Osteocyte (in vitro differentiated cells): ENCODE measurements around the gene GNL3. TPM values are rescaled to one million over a fixed set of nuclear protein-coding genes. Genes with fewer than 3 reads are reported as not detected.

Experiments used
- DNase-seq: peaks from one replicate; pipeline ENCODE4 v3.0.0; 2021; ENCODE audit warnings: mixed read lengths; ENCODE audit not compliant: unreplicated experiment; ENCODE audit errors: extremely low spot score
- H3K27ac Mint-ChIP-seq: one replicate; pipeline ENCODE4 v1.8.0; 2021; ENCODE audit warnings: mild to moderate bottlenecking, mixed read lengths; ENCODE audit not compliant: unreplicated experiment
- H3K27me3 Mint-ChIP-seq: one replicate; pipeline ENCODE4 v1.8.0; 2021; ENCODE audit warnings: mixed read lengths; ENCODE audit not compliant: unreplicated experiment
- H3K36me3 Mint-ChIP-seq: one replicate; pipeline ENCODE4 v1.8.0; 2021; ENCODE audit warnings: mixed read lengths; ENCODE audit not compliant: unreplicated experiment
- H3K4me1 Mint-ChIP-seq: one replicate; pipeline ENCODE4 v1.8.0; 2021; ENCODE audit warnings: mixed read lengths; ENCODE audit not compliant: unreplicated experiment
- H3K4me3 Mint-ChIP-seq: one replicate; pipeline ENCODE4 v1.8.0; 2021; ENCODE audit warnings: mild to moderate bottlenecking, moderate library complexity, mixed read lengths; ENCODE audit not compliant: unreplicated experiment
- H3K9me3 Mint-ChIP-seq: one replicate; pipeline ENCODE4 v1.8.0; 2021; ENCODE audit warnings: mixed read lengths; ENCODE audit not compliant: unreplicated experiment
- total RNA-seq: library from RNA; stranded (reverse); gene quantifications from 2 replicates; pipeline ENCODE4 v1.2.1, GENCODE V29; 2021
- TF ChIP-seq, protein P1 (sequence below): fragments of 200-600 bp; sonication (generic); IDR thresholded peaks from 2 replicates; pipeline ENCODE4 v1.5.0; 2021; ENCODE audit warnings: antibody characterized with exemption, mild to moderate bottlenecking, moderate library complexity

GNL3 gene
- total RNA-seq, 1 donor from 2014 or later: 69.8 TPM

DNA sequence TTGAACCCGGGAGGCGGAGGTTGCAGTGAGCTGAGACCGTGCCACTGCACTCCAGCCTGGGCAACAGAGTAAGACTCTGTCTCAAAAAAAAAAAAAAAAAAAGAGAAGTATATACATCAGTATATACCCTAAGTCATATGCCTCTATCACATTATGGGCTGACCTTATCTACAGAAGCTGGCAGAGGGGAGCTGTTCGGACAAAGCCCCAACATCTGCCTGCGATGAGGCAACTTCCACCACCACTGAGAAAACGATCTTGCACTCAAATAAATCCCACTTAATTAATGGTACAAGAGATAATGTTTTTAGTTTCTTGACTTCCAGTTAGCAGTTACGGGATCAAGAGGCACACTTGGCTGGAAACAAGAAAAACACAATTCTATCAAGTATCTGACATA, 17.5 kb downstream of the GNL3 start:
- Mint-ChIP-seq H3K27ac (peak overlapping the region; percentile 98), H3K27me3 (no peaks in the 10 kb centered on the region), H3K9me3 (no peaks in the 10 kb centered on the region), H3K36me3 (peaks cover 10% of the 10 kb centered on the region), H3K4me1 (peaks cover 37% of the 10 kb centered on the region), H3K4me3 (peak overlapping the region; percentile 32)
- TF ChIP-seq, protein P1, sequence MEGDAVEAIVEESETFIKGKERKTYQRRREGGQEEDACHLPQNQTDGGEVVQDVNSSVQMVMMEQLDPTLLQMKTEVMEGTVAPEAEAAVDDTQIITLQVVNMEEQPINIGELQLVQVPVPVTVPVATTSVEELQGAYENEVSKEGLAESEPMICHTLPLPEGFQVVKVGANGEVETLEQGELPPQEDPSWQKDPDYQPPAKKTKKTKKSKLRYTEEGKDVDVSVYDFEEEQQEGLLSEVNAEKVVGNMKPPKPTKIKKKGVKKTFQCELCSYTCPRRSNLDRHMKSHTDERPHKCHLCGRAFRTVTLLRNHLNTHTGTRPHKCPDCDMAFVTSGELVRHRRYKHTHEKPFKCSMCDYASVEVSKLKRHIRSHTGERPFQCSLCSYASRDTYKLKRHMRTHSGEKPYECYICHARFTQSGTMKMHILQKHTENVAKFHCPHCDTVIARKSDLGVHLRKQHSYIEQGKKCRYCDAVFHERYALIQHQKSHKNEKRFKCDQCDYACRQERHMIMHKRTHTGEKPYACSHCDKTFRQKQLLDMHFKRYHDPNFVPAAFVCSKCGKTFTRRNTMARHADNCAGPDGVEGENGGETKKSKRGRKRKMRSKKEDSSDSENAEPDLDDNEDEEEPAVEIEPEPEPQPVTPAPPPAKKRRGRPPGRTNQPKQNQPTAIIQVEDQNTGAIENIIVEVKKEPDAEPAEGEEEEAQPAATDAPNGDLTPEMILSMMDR: no peak
- no peak for DNase-seq

DNA sequence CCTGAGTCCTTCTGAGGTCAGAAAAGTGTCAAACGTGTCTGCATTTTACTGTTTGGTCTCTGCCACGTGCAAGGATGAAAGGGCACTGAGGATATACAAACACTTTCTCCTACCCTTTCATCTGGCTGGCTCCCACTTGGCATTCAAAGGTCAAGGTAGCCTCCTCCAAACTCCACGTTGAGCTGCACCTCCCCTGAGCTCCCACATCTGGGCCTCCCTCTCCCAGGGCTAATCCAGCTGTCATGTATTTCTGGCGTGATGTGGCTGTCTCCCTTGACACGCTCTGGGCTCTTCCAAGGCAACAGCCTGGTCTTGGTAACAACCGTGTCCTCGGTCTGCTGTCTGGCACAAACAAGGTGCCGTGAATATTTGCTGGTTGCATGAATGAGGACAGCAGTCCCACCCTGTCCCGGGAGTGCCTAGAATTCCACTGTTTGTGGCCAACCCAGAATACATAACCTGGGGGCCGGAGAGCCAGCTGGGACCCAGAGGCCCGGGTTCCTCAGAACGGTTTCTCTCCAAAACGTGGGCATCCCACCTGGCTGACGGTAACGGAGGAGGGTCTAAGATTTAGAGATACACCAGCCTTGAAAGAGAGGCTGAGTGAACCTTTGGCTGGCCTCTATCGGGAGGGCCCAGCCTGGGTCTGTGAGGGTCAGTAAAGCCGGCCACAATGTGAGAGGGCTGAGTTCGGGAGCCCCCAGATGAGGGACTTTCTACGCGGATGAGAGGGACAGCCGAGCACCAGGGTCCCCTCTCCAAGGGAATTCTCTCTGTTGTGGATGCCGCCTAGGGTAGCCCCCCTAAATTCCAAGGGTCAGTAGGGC, 19.0 kb downstream of the GNL3 start:
- DNase-seq: no peak
- peak overlapping the region; percentile 98 for H3K4me3 Mint-ChIP-seq
- H3K36me3 Mint-ChIP-seq: peaks cover 11% of the 10 kb centered on the region
- peaks cover 37% of the 10 kb centered on the region for H3K4me1 Mint-ChIP-seq
- peak overlapping the region; percentile 98 for H3K27ac Mint-ChIP-seq
- TF ChIP-seq, protein P1: no peak
- H3K9me3 Mint-ChIP-seq: no peaks in the 10 kb centered on the region
- H3K27me3 Mint-ChIP-seq: no peaks in the 10 kb centered on the region

DNA sequence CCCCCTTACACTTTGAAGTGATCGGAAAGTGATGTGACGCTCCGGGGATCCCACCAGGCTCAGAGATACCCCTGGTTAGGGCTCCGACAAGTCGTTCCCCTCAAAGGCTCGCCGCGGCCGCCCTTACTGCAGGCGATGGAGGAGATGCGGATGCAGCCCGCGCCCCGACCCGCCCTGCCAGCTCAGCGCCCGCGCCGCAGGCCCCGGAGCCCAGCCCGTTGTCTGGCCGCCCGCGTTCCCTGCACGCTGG, 19.5 kb downstream of the GNL3 start:
- peak overlapping the region; percentile 98 for H3K4me3 Mint-ChIP-seq
- TF ChIP-seq, protein P1: no peak
- no peak for DNase-seq
- H3K36me3 Mint-ChIP-seq: peaks cover 8% of the 10 kb centered on the region
- no peaks in the 10 kb centered on the region for H3K9me3 Mint-ChIP-seq
- H3K4me1 Mint-ChIP-seq: peaks cover 37% of the 10 kb centered on the region
- H3K27me3 Mint-ChIP-seq: no peaks in the 10 kb centered on the region
- peak overlapping the region; percentile 98 for H3K27ac Mint-ChIP-seq

DNA sequence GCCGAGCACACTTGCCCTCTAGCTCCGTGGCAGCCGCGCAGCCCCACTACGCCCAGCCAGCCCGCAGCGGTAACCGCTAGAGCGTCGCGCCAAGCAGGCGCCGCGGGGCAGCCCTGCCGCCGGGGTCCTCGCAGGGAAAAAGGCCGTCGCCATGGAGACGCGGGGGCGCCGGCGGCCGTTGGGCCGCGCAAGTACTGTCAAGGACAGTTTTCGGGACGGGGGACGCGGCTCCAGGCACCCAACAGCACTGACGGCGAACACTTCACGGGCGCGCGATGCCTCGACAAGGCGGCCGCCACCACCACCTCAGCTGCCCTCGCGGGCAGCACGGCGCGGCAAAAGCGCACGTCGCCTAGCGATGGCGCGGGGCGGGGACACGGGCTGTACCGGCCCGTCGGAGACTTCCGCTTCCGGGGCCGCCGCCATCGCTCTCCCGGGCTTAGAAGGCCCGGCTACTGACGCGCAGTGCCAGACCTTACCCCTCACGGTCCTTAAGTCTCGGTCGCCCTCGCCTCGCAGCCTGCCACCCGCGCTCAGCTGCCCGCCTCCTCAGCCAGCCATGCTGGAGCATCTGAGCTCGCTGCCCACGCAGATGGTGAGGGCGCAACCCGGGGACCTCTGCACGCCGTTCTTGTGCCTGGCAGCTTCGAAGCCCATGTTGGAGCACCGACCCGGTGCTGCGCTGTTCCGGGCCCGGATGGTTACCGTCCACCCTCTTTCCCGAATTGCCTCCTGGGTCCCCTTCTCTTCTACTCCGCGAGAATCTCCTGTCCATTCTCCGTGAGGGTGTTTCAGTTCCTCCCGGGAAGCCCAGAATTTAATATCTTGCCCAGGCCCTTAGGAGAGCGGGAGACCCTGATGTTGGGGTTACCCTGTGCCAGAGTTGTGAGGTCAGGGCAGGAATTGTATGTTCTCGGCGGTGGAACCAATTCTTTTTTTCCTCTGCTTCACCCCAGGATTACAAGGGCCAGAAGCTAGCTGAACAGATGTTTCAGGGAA, 20.2 kb downstream of the GNL3 start, which contains the start of the genes GLT8D1 and SPCS1:
GLT8D1 (minus strand) TSS at position 104 of the 999 bp plus-strand sequence. CDS start 5,331 bp downstream, outside the sequence.
SPCS1 (plus strand) TSS at position 419 of the 999 bp plus-strand sequence; CDS start at position 560, 141 bp downstream.
- Mint-ChIP-seq H3K9me3 (no peaks in the 10 kb centered on the region), H3K4me3 (peak within 1 kb of the TSS; percentile 98), H3K27me3 (no peaks in the 10 kb centered on the region), H3K4me1 (peaks cover 36% of the 10 kb centered on the region), H3K27ac (peak within 1 kb of the TSS; percentile 98), H3K36me3 (peaks cover 8% of the 10 kb centered on the region)
- DNase-seq: peak; percentile 93
- TF ChIP-seq, protein P1: no peak
